Measurements from ENCODE around the gene CDKAL1.

DNA sequence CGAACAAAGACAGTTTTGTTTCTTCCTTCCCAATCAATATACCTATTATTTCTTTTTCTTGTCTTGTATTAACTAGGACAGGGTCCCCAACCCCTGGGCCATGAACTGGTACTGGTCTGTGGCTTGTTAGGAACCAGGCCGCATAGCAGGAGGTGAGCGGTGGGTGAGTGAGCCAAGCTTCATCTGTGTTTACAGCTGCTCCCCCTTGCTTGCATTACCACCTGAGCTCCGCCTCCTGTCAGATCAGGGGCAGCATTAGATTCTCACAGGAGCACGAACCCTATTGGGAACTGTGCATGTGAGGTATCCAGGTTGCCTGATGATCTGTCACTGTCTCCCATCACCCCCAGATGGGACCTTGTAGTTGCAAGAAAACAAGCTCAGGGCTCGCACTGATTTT lies 151.9 kb downstream of the CDKAL1 start:
- no peak for TF ChIP-seq CTBP1 (IDR thresholded peaks at IDR 0.05; ENCODE audit: borderline replicate concordance)
- no peak for TF ChIP-seq SP1 (IDR thresholded peaks at IDR 0.05)
- TF ChIP-seq BHLHE40 (IDR thresholded peaks at IDR 0.05; ENCODE audit: borderline replicate concordance), result no peak
- no peak for TF ChIP-seq FOXM1 (IDR thresholded peaks at IDR 0.05; ENCODE audit: borderline replicate concordance)
